ENCODE data around the gene TGFB1I1. TPM values are rescaled to one million over a fixed set of nuclear protein-coding genes. Genes with fewer than 3 reads are reported as not detected.

The TGFB1I1 gene
- total and polyA plus RNA-seq, 2 of the 4 experiments (the other 2 are of a cell fraction) = 24.9 to 128 TPM

- Histone ChIP-seq H2BK20ac (ENCODE audit: low read depth, low read length) (no peak overlapping the region), H3K56ac (ENCODE audit: extremely low read depth, insufficient read depth, low read length) (no peak overlapping the region), H3K9ac (ENCODE audit: low read depth, low read length) (no peak overlapping the region), H3K36me3 (ENCODE audit: control insufficient read depth, insufficient read depth, low read length) (no peaks in the 10 kb centered on the region), H3K18ac (ENCODE audit: low read depth, low read length) (no peak overlapping the region; the same call in 1 of the 2 replicates), H2BK120ac (ENCODE audit: low read depth, low read length) (no peak overlapping the region), H3K27me3 (ENCODE audit: control insufficient read depth, insufficient read depth, low read length) (no peaks in the 10 kb centered on the region), H3K79me1 (ENCODE audit: low read depth in 1 of 2, low read length in 2 of 2) (peaks cover 0 to 9% of the 10 kb centered on the region in 2 experiments; a peak in 2 of 4 replicates), H3K14ac (replicated peaks; ENCODE audit: low read depth, low read length) (no peak overlapping the region), H3K27ac (ENCODE audit: insufficient read depth, low read length) (no peak overlapping the region), H4K8ac (ENCODE audit: low read depth in 2 of 2, low read length in 2 of 2) (no peak overlapping the region), H3K9me1 (ENCODE audit: insufficient read depth, low read length) (0 out of 2 replicates have a peak, but pooled peaks cover 2% of the 10 kb centered on the region), H3K4me1 (ENCODE audit: control insufficient read depth, insufficient read depth, low read length) (peaks cover 2% of the 10 kb centered on the region), H4K91ac (ENCODE audit: insufficient read depth, low read depth, low read length) (no peak overlapping the region), H2AK9ac (replicated peaks; ENCODE audit: low read depth, low read length, poor library complexity) (no peak overlapping the region), H2BK15ac (ENCODE audit: low read depth, low read length) (no peak overlapping the region), H3K23ac (ENCODE audit: low read depth, low read length) (no peak overlapping the region), H3K4ac (ENCODE audit: low read depth, low read length) (no peak overlapping the region), H2AFZ (replicated peaks; ENCODE audit: low read length, poor library complexity) (no peak overlapping the region), H4K20me1 (ENCODE audit: insufficient read depth, low read length) (no peaks in the 10 kb centered on the region), H2AK5ac (ENCODE audit: low read depth, low read length) (no peak overlapping the region), H3K4me3 (ENCODE audit: insufficient read depth, low read depth, low read length) (no peak overlapping the region), H3K4me2 (ENCODE audit: low read depth, low read length) (no peak overlapping the region), H4K5ac (ENCODE audit: low read depth, low read length) (no peak overlapping the region), H2BK5ac (ENCODE audit: low read depth, low read length, poor library complexity, severe bottlenecking) (peak overlapping the region; percentile 50), H3K9me3 (ENCODE audit: control insufficient read depth, insufficient read depth, low read length) (peaks cover 1% of the 10 kb centered on the region; the same call in 1 of the 2 replicates)
- dilution Hi-C loops (cut with HindIII; ENCODE audit: low sequenced_read_pairs, unreplicated experiment) (no loop called here), intact Hi-C loops (cut with micrococcal nuclease) (no loop called here), in situ Hi-C loops (cut with MboI; ENCODE audit: low sequenced_read_pairs) (loop anchor here (25.0 kb wide), 1 partner anchor 199 kb away; a partner anchor contains a TSS)
- no CpG with 5 or more reads among the region's 6 CpGs for WGBS, 2 experiments (ENCODE audit: extremely low coverage in 2 of 2, insufficient read length in 1 of 2)
- TF ChIP-seq MAZ (IDR thresholded peaks at IDR 0.05; ENCODE audit: borderline replicate concordance, low read depth, low read length) = no peak
- TF ChIP-seq BHLHE40 (IDR thresholded peaks at IDR 0.05; ENCODE audit: low read depth, low read length) = no peak
- ATAC-seq (ENCODE audit: low read depth) (peak; percentile 69), DNase-seq (peak; percentile 68)
- no TSS peak for BruUV-seq (replicated peaks)
- ChIA-PET POLR2A (ENCODE audit: unreplicated experiment) (no interaction called here), CTCF (no interaction called here)
These were observed 41.2 kb downstream of the TGFB1I1 start for GRCh38 chr16:31513126-31513525.
